HG03103 (cell line): ENCODE measurements around the gene RIPOR2.
A peak's percentile ranks its signal among the peaks of the same experiment; 100 is the strongest.
"Not testable (repeated sequence)": the region's sequence is repeated elsewhere in the genome, so short reads cannot be mapped to it uniquely, and the experiment has no call there.

Source experiments
- ATAC-seq: cut with Tn5 transposase; IDR thresholded peaks from one replicate; pipeline ENCODE4 v1.9.1; 2021; ENCODE audit warnings: low read depth; ENCODE audit not compliant: unreplicated experiment

Gene RIPOR2

DNA sequence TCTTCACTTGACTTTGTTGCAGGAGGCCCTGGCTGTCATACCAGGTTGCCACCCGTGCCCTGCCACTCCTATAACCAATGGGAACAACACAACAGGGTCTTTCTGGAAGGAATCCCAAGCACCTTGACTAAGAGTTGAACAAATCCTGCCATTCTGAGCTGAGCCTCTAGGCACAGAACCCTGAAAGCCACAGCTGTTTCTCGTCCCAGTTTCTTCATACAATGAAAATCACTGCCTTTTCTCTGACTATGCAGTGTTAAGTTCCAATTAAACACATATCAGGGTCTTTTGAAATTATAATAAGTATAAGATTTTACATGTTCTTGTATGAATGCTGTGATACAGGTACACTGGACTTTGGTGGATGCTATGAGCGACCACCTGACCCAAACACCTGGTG is 54.4 kb downstream of the RIPOR2 start:
- ATAC-seq: no peak

DNA sequence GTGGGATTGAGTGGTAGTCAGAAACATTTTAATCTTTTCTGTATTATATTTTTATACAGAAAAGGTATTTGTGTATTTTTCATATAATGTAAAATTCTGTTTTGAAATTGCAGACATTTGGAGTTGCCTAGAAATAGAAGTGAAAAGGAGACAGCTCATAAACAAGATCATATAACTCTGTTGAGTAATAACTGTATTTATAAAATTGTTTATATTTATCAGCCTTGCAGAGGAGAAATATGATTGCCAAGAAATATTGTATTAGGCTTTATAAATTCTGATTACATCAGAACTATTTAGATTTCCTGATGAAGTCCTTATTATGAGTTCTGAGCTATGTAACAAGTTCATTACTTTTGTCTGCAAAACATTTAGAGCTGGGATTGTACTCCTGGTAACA is 55.3 kb downstream of the RIPOR2 start:
- ATAC-seq: no peak

DNA sequence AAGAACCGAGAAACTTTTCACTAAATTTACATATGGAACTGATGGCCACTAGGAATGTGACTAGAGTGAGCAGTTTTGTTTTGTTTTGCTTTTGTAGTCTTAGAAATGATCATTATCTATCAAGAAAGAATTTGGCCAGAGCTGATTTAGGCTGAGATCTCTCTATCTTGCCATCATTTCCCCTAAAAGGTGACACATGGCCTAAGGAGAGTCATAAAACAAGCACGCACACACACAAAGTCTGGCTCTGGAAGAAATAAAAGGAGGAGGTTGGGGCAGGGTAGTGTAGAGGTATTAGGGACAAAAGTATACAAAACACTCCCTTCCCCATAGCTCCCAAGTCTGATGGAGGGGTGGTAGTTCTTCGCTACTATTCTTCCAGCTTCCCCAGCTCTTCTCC is 56.4 kb downstream of the RIPOR2 start:
- ATAC-seq: no peak

DNA sequence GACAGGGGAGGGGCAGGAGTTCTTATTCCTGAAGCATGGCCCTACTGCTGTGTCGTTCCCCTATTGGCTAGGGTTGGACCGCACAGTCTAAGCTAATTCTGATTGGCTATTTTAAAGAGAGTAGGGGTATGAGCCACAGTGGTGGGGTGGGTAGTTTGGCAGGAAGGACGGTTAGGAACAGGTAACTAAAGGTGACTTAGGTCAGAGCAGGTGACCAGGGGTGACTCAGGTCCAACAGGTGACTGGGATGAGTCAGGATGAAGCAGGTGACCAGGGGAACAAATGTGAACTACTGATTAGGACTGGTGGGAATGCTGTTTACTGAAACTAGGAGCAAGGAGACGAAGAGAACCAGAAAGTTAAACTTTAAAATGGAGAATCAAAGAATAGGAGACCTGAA is 58.0 kb downstream of the RIPOR2 start:
- ATAC-seq: not testable (repeated sequence)

DNA sequence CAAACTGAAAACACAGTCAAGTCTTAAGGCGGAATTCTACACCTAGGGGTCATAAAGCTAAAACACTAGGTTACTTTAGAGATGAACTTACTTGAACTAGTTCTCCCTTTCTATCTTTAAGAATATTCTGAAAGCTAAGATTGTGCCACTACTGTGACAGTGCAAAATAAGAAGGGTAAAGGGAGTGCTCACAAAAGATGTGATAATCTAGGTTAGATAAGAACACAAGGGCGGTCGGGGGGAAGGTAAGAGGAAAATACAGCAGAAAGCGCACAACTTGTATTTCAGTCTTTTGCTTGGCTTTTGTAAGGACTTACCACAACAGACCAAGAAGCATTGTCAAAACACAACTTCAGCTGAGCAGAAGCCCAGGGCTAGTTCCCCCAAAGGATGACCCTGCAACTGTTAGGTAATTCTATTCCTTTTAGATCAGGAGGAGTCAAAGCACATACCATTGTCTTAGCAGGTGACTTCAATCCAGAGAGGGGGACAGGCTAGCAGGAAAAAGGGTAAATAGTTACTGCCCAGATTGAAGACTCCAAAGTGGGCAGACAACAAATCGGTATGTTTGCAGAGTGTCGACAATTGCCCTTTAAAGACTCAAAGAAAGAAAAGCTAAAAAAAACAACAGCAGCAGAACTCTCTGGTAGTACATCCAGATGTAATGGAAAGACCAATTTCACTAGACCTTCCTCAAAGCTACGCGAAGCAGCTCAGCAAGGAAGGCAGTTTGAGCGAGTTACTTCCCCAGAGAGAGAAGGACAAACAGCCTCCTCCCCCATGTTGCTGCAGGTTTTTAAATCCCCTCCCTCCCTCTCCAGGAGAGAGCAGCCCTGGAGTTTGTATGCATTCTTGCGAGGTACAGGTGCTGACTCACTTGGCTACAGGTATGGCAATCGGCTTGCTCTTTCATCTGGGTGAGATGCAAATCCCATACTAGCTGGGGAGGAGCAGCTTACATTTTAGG is 59.0 kb downstream of the RIPOR2 start:
- no peak for ATAC-seq

DNA sequence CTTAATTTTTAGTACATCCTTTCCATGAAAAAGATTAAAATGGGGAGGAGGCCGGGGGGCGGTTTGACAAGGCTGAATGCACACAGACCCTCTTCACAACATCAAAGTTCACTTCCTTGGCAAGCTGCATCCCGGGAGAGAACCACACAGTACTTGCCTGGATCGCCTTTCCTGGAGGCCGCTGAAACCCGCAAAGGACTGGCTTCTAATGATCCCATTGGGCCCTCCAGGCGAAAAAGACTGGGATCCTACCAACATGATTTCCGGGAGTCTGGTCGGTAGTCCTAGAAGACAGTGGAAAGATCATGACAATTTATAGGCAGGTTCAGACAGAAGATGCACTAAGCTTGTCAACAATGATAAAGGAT is 60.2 kb downstream of the RIPOR2 start:
- ATAC-seq: no peak

DNA sequence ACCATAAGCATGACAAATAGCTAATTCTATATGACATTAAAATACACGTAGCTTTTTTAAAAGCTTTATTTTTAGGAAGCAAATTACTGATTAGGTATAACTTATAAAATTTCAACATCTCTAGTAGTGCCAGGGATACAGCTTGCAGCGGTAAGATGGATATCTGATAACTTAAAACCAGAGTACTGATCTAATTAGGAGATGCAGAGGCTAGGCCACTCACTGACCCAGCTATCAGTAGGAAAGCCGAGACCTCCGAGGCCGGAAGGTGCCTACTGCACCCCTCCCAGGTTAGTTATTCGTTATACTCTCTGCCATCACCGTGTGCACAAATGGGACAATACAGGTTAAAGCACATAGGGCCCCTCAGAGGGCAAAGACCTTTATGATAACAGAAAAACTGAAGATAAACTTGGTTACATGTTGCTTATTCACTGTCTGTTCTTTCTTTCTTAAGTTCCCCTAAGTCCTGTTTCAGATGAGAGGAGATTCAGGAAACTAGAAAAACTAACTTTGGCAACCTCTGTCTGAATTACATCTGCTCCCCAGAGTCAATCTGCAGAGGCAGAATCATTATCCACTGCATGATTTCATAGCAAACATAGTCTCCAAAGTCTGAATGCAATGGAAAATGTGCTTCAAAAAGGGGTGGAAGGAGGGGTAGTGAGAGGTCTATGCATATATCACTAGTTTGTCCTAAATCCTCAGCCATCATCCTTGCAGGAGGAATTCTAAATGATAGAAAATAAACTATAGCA is 60.8 kb downstream of the RIPOR2 start:
- ATAC-seq: no peak

DNA sequence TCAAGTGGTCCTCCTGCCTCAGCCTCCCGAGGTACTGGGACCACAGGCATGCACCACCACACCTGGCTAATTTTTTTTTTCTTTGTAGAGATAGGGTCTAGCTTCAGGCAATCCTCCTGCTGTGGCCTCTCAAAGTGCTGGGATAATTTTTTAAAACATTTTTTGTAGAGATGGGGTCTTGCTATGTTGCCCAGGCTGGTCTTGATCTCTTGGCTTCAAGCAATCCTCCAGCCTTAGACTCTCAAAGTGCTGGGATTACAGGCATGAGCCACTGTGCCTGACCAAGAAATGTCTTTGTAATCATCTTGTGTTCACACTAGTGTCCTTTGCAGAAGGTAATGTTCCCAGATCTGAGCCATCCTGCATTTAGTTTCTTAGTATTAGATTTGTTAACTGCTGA is 61.6 kb downstream of the RIPOR2 start:
- ATAC-seq: no peak

DNA sequence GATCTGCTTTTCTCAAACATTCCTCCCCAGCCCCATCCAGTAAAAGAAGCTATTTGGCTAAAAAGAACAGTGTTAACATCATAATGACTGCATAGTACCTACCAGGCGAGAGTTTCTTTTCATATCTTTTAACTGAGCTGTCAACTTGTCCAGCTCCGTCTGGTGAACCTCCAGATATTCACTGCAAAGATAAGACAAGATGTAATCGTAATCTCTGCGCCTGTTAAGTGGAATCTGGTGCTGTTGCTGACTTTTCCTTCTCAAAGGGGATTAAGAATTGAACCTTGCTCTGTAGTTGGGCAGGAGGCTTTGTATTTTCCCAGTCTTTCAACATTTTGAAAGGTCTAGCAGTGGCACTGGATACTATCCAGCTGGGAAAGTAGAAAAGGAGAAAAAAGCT is 63.0 kb downstream of the RIPOR2 start:
- ATAC-seq: no peak

DNA sequence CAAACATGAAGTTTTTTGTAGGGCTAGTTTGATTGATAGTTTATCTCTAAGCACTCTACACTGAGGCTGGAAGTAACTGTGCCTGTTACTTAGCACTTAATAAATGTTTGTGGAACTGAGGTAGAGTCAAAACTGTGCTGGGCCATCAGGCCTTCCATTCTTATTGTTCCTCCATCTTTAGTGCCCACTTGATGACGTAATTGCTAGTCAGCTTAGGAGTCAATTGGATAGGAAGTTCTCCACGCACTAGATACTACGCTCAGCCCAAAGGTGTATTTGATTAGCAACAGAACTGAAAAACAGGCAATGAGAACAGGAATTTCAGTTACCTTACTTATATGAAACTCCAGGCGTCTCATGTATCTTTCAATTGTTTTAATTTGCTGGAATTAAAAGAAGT is 67.0 kb downstream of the RIPOR2 start:
- ATAC-seq: no peak

DNA sequence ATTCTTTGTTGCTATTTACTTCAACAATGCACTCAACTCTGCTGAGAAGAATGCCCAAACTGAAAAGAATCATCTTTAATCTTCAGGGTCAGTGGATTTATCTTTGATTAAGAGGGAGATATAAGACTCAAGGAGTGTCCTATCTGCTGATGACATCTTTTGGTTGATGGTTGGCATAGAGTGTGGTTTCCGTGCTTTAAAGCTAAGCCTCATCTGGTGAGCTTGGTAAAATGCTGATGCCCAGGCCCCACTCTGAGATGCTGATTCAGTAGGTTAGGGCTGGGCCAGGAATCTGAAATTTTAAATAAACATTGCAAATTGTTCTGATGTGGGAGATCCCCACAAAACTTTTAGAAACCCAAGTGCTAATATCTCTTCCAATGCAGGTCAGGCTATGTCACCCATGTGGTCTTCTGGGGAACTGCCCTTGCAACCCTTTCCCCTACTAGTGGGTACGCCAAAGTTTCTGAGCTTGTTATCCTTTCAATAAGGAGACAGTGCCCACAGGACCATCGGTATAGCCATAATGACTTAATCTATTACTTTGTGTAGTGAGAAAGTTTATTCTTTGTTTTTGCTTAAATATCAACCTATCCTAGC is 68.6 kb downstream of the RIPOR2 start:
- no peak for ATAC-seq

DNA sequence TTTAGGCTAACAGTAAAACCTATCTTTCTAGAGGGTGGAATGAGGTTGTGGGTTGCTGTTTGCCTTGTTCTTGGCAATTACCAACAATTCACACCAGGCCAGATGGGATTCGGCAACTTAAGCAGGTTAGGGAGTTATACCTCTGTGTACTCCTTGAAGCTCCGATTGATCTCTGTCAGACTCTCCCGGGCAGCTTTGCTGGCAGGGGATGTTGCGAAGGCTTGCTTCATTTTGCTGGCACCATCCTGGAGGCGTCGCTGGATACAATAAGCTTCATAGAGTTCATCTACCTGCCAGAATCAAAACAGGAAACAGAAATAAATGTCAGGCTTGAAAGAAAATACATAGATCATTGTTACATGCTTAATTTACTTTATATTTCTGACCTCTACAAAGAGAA is 70.6 kb downstream of the RIPOR2 start:
- no peak for ATAC-seq

DNA sequence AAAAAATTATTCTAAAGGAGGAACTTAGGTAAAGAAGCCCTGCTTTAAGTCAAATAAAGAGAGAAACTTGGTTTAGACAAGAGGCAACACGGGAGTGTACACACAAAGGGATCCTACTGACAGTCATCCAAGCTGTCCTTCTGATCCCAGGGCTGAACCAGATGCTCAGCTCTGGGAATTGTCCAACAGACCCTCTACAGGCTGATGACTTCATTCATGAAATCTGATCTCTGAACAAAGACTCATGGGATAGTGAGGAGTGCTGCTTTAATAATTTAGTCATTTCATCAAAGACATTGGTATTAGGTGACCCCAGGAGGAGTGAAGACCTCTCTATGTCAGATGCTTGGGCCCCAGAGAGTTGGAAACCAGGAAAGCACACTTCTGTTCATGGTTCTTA is 71.4 kb downstream of the RIPOR2 start:
- ATAC-seq: no peak

DNA sequence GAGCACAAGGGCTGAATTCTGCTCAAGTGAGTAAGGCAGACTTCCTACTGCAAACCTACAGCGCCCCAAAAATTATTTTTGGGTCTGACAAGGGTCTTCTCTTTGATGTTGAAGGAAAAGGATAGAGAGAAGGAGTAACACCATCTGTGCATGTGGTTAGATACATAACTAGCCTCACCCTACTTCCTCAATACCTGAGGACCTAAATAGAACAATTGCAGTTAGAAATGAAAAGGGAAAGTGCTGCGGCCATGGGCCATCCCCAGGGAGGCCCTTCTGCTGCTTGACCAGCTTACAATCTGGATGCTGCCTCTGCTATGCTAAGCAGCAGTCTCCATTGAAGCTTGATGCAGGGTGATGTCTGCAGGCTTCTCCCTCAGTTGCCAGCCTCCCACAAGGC is 73.8 kb downstream of the RIPOR2 start:
- ATAC-seq: peak; percentile 84

DNA sequence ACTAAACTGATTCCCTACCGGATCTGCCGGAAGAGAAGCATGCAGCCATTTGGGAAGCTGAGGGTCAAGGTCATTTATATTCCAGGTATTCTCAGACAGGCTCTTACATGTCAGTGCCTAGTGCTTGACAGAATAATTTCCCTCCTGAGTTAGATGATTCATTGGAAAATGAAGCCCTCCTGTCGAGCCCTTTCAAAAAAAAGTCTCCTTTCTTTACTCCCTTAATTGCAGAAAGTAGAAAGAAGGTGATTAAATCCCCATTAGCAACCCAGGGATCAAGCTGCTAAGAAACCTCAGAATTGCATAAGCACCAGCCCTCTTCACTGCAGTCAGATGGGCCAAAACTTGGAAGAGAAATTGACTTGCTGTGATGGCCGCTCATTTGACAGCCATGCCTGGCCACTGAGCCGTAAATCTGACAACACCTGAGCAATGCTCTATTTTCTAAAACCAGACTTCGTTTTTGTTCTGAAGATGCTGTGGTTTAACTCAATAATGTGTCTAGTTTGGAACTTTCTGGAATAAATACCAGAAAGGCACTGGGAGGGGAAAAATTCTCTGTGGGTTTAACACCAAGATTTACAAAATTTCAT is 76.1 kb downstream of the RIPOR2 start:
- ATAC-seq: no peak

DNA sequence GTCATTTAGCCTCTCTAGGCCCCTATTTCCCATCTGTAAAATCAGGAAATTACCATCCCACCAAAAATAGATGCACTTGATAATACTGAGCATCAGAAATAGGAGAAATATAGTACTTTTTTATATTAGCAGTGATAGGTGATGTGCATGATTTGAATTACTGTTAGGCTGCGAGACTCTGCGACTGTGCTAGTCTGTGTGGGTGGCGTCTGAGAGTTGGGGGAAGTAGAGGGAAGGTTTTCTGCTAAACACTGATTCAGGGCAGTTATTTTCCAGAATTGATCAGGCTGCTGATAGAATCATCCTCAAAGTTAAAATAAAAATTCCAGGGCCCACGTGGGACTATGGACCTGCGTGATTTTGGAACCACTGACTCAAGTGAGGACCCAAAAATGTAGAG is 76.6 kb downstream of the RIPOR2 start:
- no peak for ATAC-seq

DNA sequence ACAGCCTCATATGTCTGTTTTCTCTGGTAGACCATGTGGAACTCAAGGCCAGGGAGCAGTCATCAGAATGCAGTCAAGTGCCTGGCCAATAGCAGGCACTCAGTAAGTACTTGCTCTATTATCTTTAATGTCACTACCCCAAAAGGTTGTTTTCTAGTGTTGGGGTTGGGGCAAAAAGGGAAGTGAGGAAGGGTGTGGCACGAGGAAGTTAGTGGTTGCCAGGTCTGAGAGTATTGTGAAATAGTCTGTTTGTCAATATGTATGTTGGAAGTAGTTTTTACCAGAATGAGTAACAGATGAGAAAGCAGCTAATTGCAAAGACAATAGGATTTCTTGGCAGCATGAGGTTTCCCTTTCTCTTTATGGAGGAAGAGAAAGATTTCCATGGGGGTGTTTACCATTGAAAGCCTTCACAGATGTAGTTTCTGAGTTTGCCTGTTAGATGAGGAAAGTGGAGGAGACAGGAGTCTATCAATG is 77.5 kb downstream of the RIPOR2 start:
- no peak for ATAC-seq

DNA sequence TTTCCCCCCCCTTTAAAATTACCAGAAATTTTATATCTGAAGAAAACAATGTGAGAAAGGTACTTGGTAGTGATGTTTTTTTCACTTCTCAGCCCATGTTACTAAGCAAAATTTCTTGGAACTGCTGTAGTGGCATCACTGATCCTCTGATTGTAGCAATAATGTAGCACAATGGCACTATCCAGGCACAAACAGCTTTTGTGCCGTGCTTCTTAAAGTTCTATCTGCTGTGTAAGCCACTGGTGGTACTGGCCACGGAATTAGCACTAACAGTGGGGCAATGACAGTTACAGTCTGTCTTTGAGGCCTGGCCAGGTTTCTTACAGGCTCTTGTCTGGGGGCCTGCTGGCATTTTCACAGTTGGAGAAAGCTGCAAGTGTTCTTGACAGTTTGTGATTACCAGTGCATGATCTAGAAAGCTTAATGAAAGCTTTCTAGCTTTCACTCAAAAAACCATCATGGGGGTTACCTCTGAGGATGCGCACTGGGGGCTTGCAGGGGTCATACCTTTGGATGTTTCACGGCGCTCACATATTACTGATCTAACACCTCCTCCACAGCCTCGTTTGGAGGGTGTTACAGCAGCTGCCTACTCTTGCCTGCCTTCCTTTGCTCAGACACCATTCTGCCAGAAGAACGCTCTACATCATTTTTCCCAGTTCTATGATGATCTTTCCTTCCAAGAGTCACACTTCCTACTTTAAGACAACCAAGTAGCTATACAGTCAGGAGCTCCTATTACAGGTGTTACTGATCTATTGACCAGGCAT is 78.7 kb downstream of the RIPOR2 start:
- ATAC-seq: no peak

DNA sequence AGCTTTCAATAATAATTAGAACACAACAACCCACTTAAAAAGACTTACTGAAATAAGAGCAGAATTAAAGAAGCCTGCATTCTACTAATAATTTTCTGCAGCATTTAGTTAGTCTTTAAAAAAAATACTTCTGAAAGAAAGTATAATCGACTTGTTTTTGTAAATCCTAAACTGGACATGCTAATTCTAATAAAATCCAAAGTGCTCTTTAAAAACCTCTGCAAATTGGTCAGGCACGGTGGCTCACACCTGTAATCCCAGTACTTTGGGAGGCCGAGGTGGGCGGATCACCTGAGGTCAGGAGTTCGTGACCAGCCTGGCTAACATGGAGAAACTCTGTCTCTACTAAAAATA is 79.5 kb downstream of the RIPOR2 start:
- no peak for ATAC-seq
